Keratinocyte (primary cell): ENCODE measurements around the gene BCO1. TPM values are rescaled to one million over a fixed set of nuclear protein-coding genes. Genes with fewer than 3 reads are reported as not detected.

Experiments
- DNase-seq: peaks from one replicate; pipeline ENCODE4 v3.0.0-alpha.2; 2011; ENCODE audit warnings: low read depth, missing footprints, low spot score
- FAIRE-seq: peaks from 2 replicates; lab custom pipeline; 2011; peaks lifted over from hg19 to GRCh38; lab: Jason Lieb, UNC
- H2AFZ ChIP-seq: 2 replicates; pipeline ENCODE4 v1.6.0; 2012; ENCODE audit warnings: low read length, control low read depth, inconsistent platforms; ENCODE audit not compliant: control insufficient read depth
- H3K27ac ChIP-seq: 2 replicates; pipeline ENCODE4 v1.5.1; 2011; ENCODE audit warnings: low read length; ENCODE audit not compliant: control insufficient read depth, insufficient read depth
- H3K27me3 ChIP-seq: 3 replicates; pipeline ENCODE4 v1.6.0; 2011; ENCODE audit warnings: low read length; ENCODE audit not compliant: control insufficient read depth, insufficient read depth; ENCODE audit errors: extremely low read depth
- H3K36me3 ChIP-seq, 2 experiments: 2 replicates in 1 of 2; 3 replicates in 1 of 2; pipeline ENCODE4 v1.5.1; 2011; ENCODE audit warnings: low read length in 2 of 2, mild to moderate bottlenecking in 1 of 2; ENCODE audit not compliant: control insufficient read depth in 2 of 2, insufficient read depth in 2 of 2; ENCODE audit errors: extremely low read depth in 1 of 2
- H3K4me1 ChIP-seq: 3 replicates; pipeline ENCODE4 v1.5.1; 2011; ENCODE audit warnings: low read length; ENCODE audit not compliant: control insufficient read depth, insufficient read depth; ENCODE audit errors: extremely low read depth
- H3K4me2 ChIP-seq: 3 replicates; pipeline ENCODE4 v1.6.0; 2011; ENCODE audit warnings: low read depth, low read length; ENCODE audit not compliant: control insufficient read depth, insufficient read depth; ENCODE audit errors: extremely low read depth
- H3K4me3 ChIP-seq, 3 experiments: fragments of 200-600 bp in 1 of 3; sonication (generic) in 1 of 3; 2 replicates in 2 of 3; 3 replicates in 1 of 3; pipeline ENCODE4 v1.5.1; 2011 to 2016; ENCODE audit warnings: low read length in 3 of 3, mild to moderate bottlenecking in 3 of 3, control low read depth in 2 of 3, inconsistent platforms in 1 of 3, low read depth in 1 of 3, mixed read lengths in 1 of 3, mixed run types in 1 of 3, moderate library complexity in 1 of 3; ENCODE audit not compliant: control insufficient read depth in 2 of 3, insufficient read depth in 2 of 3; ENCODE audit errors: extremely low read depth in 1 of 3
- H3K79me2 ChIP-seq: 2 replicates; pipeline ENCODE4 v1.6.0; 2012; ENCODE audit warnings: low read length; ENCODE audit not compliant: control insufficient read depth, insufficient read depth
- H3K9ac ChIP-seq: 3 replicates; pipeline ENCODE4 v1.6.0; 2011; ENCODE audit warnings: low read length; ENCODE audit not compliant: control insufficient read depth, insufficient read depth; ENCODE audit errors: extremely low read depth
- H3K9me1 ChIP-seq: 3 replicates; pipeline ENCODE4 v1.6.0; 2011; ENCODE audit warnings: low read length; ENCODE audit not compliant: control insufficient read depth, insufficient read depth; ENCODE audit errors: extremely low read depth
- H3K9me3 ChIP-seq: 2 replicates; pipeline ENCODE4 v1.5.1; 2012; ENCODE audit warnings: low read depth, low read length; ENCODE audit not compliant: control insufficient read depth
- H4K20me1 ChIP-seq: 3 replicates; pipeline ENCODE4 v1.6.0; 2011; ENCODE audit warnings: low read length; ENCODE audit not compliant: control insufficient read depth, insufficient read depth; ENCODE audit errors: extremely low read depth
- CTCF ChIP-seq, 3 experiments: IDR thresholded peaks in 1 of 3; conservative IDR thresholded peaks in 1 of 3; optimal IDR thresholded peaks in 1 of 3; 2 replicates in 2 of 3; 3 replicates in 1 of 3; pipeline versions ENCODE3 to v1.5.1; 2011; ENCODE audit warnings: low read length in 3 of 3, mild to moderate bottlenecking in 3 of 3, moderate library complexity in 2 of 3, control low read depth in 1 of 3, inconsistent platforms in 1 of 3; ENCODE audit not compliant: insufficient read depth in 2 of 3; ENCODE audit errors: extremely low read depth in 1 of 3
- EZH2 ChIP-seq: IDR thresholded peaks from one replicate; pipeline ENCODE4 v1.6.1; 2012; ENCODE audit warnings: inconsistent platforms, mild to moderate bottlenecking, low read length, moderate library complexity
- dilution Hi-C: fragments of 300-500 bp; cut with MboI; formaldehyde crosslinking; loops from one replicate; pipeline ENCODE4 v1.7.0; 2020; ENCODE audit warnings: low sequenced_read_pairs; ENCODE audit not compliant: extremely low pct_ligation_motif_present
- polyA plus RNA-seq, 5 experiments: library from polyadenylated mRNA; depleted of rRNA in 3 of 5; stranded (reverse) in 3 of 5; stranded (forward) in 1 of 5; unstranded in 1 of 5; fragments of >200 nt; gene quantifications; 1 replicate in 1 of 5; 2 replicates in 3 of 5; 3 replicates in 1 of 5; pipeline versions ENCODE4 v1.2.1 to v1.2.3, GENCODE V29; 2011 to 2012; ENCODE audit warnings: missing spikeins in 2 of 5, low read depth in 1 of 5, low replicate concordance in 1 of 5

Gene BCO1
- polyA plus RNA-seq, 1 donor (not counting 4 experiments of a cell fraction or from before 2014, with no cell fraction given), result 0.07 TPM

- no peaks in the 10 kb centered on the region for H3K27me3 ChIP-seq
- dilution Hi-C loops, result no loop called here
- DNase-seq (no peak), FAIRE-seq (no peak)
- H3K9me1 ChIP-seq, result no peaks in the 10 kb centered on the region
- no peaks in the 10 kb centered on the region for H3K36me3 ChIP-seq
- no peak overlapping the region for H3K9ac ChIP-seq
- no peak overlapping the region for H3K4me2 ChIP-seq
- TF ChIP-seq CTCF (optimal IDR thresholded peaks at IDR 0.05 in 1 of 3, IDR thresholded peaks at IDR 0.05 in 1 of 3, conservative IDR thresholded peaks at IDR 0.05 in 1 of 3; ENCODE audit: extremely low read depth in 1 of 3, insufficient read depth in 2 of 3, low read length in 3 of 3) (no peak), EZH2 (no peak)
- no peaks in the 10 kb centered on the region for H4K20me1 ChIP-seq
- no peak overlapping the region for H3K27ac ChIP-seq
- no peak overlapping the region for H2AFZ ChIP-seq
- H3K79me2 ChIP-seq, result no peaks in the 10 kb centered on the region
- H3K4me3 ChIP-seq, result no peak overlapping the region
- no peaks in the 10 kb centered on the region for H3K4me1 ChIP-seq
- H3K9me3 ChIP-seq, result no peaks in the 10 kb centered on the region
These were observed 47.8 kb upstream of the BCO1 start for GRCh38 chr16:81190667-81191066.

- Histone ChIP-seq H3K4me2 (no peak overlapping the region), H3K9me1 (no peaks in the 10 kb centered on the region), H2AFZ (no peak overlapping the region), H3K79me2 (no peaks in the 10 kb centered on the region), H3K27ac (no peak overlapping the region), H3K4me3 (no peak overlapping the region), H3K9me3 (no peaks in the 10 kb centered on the region), H3K36me3 (no peaks in the 10 kb centered on the region), H4K20me1 (no peaks in the 10 kb centered on the region), H3K9ac (no peak overlapping the region), H3K27me3 (no peaks in the 10 kb centered on the region), H3K4me1 (no peaks in the 10 kb centered on the region)
- DNase-seq (no peak), FAIRE-seq (no peak)
- dilution Hi-C loops, result no loop called here
- TF ChIP-seq CTCF (optimal IDR thresholded peaks at IDR 0.05 in 1 of 3, IDR thresholded peaks at IDR 0.05 in 1 of 3, conservative IDR thresholded peaks at IDR 0.05 in 1 of 3; ENCODE audit: extremely low read depth in 1 of 3, insufficient read depth in 2 of 3, low read length in 3 of 3) (no peak), EZH2 (no peak)
These were observed 42.5 kb upstream of the BCO1 start for GRCh38 chr16:81195885-81196534.
